ENCODE data around the gene BNIPL. TPM values are rescaled to one million over a fixed set of nuclear protein-coding genes. Genes with fewer than 3 reads are reported as not detected.

BNIPL gene
- total and polyA plus RNA-seq, 2 of the 8 experiments (the other 6 are each of a cell fraction or from before 2014, with no cell fraction given): 2.4 to 3.3 TPM

GRCh38 chr1:151048645-151049032 lies 12.3 kb downstream of the BNIPL start:
- H3K4me1 ChIP-seq (replicated peaks in 1 of 4; ENCODE audit: control insufficient read depth in 3 of 4, insufficient read depth in 4 of 4, low read length in 3 of 4): peaks cover 0 to 7% (median 3%) of the 10 kb centered on the region in 4 experiments; a peak in 4 of 7 replicates
- no peaks in the 10 kb centered on the region for H3K27me3 ChIP-seq (replicated peaks in 1 of 4; ENCODE audit: control insufficient read depth in 3 of 4, extremely low read depth in 1 of 4, insufficient read depth in 3 of 4, low read length in 3 of 4)
- no peak overlapping the region for H3K14ac ChIP-seq (ENCODE audit: insufficient read length)
- FAIRE-seq: no peak
- H3K23ac ChIP-seq (ENCODE audit: insufficient read length): no peak overlapping the region
- H3K18ac ChIP-seq (ENCODE audit: extremely low read depth, low read length): no peak overlapping the region
- H3K79me1 ChIP-seq (ENCODE audit: low read depth, low read length): no peaks in the 10 kb centered on the region
- no peaks in the 10 kb centered on the region for H3K9me3 ChIP-seq (ENCODE audit: insufficient read depth in 2 of 2, low read depth in 1 of 2, low read length in 1 of 2)
- WGBS, 2 experiments (ENCODE audit: extremely low coverage in 1 of 2, insufficient coverage in 1 of 2, insufficient read length in 1 of 2, insufficient replicate concordance in 2 of 2, low coverage in 1 of 2, low lambda C conversion rate in 2 of 2, missing lambda C conversion rate in 1 of 2): 29% methylated on average over 3 of the region's 3 CpGs; no CpG with 5 or more reads in 1 of the 2 experiments
- no peak overlapping the region for H3K56ac ChIP-seq (replicated peaks; ENCODE audit: insufficient read length, low read depth, low read length)
- no peak overlapping the region for H2BK120ac ChIP-seq (replicated peaks; ENCODE audit: low read depth, low read length)
- no peak for TF ChIP-seq CEBPB (IDR thresholded peaks at IDR 0.05; ENCODE audit: low read depth, low read length)
- TF ChIP-seq POLR2AphosphoS5 (IDR thresholded peaks at IDR 0.05; ENCODE audit: low read depth, low read length): no peak
- TF ChIP-seq RAD21 (IDR thresholded peaks at IDR 0.05 in 1 of 2, conservative IDR thresholded peaks at IDR 0.05 in 1 of 2; ENCODE audit: low read depth in 2 of 2, low read length in 2 of 2): peak in 1 of 2 experiments; percentile 54; a peak in 1 of 4 replicates
- H4K5ac ChIP-seq (ENCODE audit: insufficient read length, low read depth, low read length): no peak overlapping the region
- peak overlapping the region; percentile 92 to 98 for H3K4me2 ChIP-seq (ENCODE audit: insufficient read depth in 1 of 2, low read depth in 2 of 2, low read length in 2 of 2)
- peaks cover 2 to 33% (median 15%) of the 10 kb centered on the region in 4 experiments; a peak in 7 of 8 replicates for H3K36me3 ChIP-seq (ENCODE audit: control insufficient read depth in 2 of 4, insufficient read depth in 4 of 4, low read length in 3 of 4)
- no peak for DNase-seq (ENCODE audit: low read depth in 1 of 2, low spot score in 2 of 2)
- H4K20me1 ChIP-seq (replicated peaks in 1 of 2; ENCODE audit: control insufficient read depth in 1 of 2, insufficient read depth in 2 of 2, low read length in 2 of 2): peaks cover 0 to 3% of the 10 kb centered on the region in 2 experiments
- no peak overlapping the region for H4K91ac ChIP-seq (replicated peaks; ENCODE audit: insufficient read length, low read length)
- H3K9ac ChIP-seq (replicated peaks in 1 of 4; ENCODE audit: extremely low read depth in 1 of 4, low read depth in 3 of 4, low read length in 3 of 4): peak overlapping the region in 2 of 4 experiments; percentile 76 to 81; a peak in 2 of 7 replicates
- POLR2A ChIA-PET (ENCODE audit: partially characterized antibody): interaction anchor here (0.7 to 7.7 kb wide), 15 partner anchors 11 to 232 kb away, joined by 3 to 107 read pairs (median 6); partner anchors contain the start of genes ANXA9, BNIPL, CDC42SE1 and GABPB2
- no peak overlapping the region for H2BK15ac ChIP-seq (ENCODE audit: low read length)
- no peaks in the 10 kb centered on the region for H3K79me2 ChIP-seq (ENCODE audit: control insufficient read depth in 1 of 2, insufficient read depth in 2 of 2, low read length in 2 of 2)
- no peak overlapping the region for H3K4ac ChIP-seq (replicated peaks; ENCODE audit: insufficient read length, low read depth, low read length)
- H4K8ac ChIP-seq (ENCODE audit: extremely low read depth, insufficient read depth, low read length): peak overlapping the region; percentile 47
- no peak overlapping the region for H2AK5ac ChIP-seq (ENCODE audit: low read depth, low read length)
- no peak overlapping the region for H2BK20ac ChIP-seq (ENCODE audit: low read length)
- H2AFZ ChIP-seq (ENCODE audit: low read length): no peak overlapping the region
- H3K4me3 ChIP-seq (ENCODE audit: extremely low read depth in 1 of 4, insufficient read depth in 2 of 4, low read depth in 3 of 4, low read length in 4 of 4): peak overlapping the region; percentile 70 to 96 (median 84)
- CTCF ChIA-PET (ENCODE audit: partially characterized antibody): interaction anchor here (0.6 to 9.6 kb wide), 13 partner anchors 9 to 114 kb away, joined by 3 to 95 read pairs (median 5); partner anchors contain the start of genes CDC42SE1, MINDY1 and MLLT11
- no peak overlapping the region for H2BK12ac ChIP-seq (ENCODE audit: low read depth, low read length)
- no peak overlapping the region for H3K27ac ChIP-seq (ENCODE audit: low read depth, low read length)
- H2BK5ac ChIP-seq (ENCODE audit: low read depth, low read length): no peak overlapping the region
- peaks cover 8% of the 10 kb centered on the region; the same call in 1 of the 2 replicates for H3K23me2 ChIP-seq (ENCODE audit: low read depth, low read length)

Data from H1 (cell line).